GM12801 (cell line): Measurements from ENCODE around the gene SRGAP3.

Source experiments
- TF ChIP-seq, protein P1 (sequence below): IDR thresholded peaks from one replicate; pipeline ENCODE4 v1.5.1; 2011; ENCODE audit warnings: control low read depth; ENCODE audit not compliant: insufficient read length; ENCODE audit errors: extremely low read depth

Gene SRGAP3

DNA sequence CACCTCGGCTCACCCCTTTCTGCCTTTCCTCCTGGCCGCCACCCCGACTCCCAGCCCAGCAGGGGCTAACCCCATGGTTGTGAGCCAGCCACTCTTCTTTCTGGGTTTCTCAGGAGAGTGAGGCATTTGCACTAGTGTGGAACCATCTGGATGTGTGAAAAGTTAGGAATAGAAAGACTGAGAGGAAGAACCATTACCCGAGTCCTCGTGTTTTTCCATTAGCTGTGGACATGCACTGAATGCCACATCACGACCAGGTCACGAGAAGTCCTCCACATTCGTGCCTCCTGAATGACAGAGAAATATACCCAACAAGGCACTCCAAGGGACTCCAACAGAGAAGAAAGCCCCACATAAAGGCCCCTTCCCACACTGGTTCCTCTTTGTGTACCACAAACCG is 268.1 kb downstream of the SRGAP3 start:
- TF ChIP-seq, protein P1, sequence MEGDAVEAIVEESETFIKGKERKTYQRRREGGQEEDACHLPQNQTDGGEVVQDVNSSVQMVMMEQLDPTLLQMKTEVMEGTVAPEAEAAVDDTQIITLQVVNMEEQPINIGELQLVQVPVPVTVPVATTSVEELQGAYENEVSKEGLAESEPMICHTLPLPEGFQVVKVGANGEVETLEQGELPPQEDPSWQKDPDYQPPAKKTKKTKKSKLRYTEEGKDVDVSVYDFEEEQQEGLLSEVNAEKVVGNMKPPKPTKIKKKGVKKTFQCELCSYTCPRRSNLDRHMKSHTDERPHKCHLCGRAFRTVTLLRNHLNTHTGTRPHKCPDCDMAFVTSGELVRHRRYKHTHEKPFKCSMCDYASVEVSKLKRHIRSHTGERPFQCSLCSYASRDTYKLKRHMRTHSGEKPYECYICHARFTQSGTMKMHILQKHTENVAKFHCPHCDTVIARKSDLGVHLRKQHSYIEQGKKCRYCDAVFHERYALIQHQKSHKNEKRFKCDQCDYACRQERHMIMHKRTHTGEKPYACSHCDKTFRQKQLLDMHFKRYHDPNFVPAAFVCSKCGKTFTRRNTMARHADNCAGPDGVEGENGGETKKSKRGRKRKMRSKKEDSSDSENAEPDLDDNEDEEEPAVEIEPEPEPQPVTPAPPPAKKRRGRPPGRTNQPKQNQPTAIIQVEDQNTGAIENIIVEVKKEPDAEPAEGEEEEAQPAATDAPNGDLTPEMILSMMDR: no peak

GRCh38 chr3:8980756-8981257 is 268.6 kb downstream of the SRGAP3 start:
- TF ChIP-seq, protein P1: no peak

DNA sequence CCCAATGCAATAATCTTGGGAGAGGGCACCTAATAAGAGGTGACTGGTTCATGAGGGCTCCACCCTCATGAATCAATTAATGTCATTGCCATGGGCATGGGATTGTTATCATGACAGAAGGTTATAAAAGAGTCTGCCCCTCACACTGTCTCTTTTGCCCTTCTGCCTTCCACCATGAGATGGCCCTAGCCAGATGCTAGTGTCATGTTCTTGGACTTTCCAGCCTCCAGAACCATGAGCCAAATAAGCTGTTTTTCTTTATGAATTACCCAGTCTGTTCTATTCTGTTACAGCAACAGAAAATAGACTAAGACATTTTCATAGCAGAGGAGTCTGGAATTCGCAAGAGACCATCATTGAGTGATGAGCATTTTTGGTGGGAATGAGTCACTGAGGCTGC is 270.2 kb downstream of the SRGAP3 start:
- TF ChIP-seq, protein P1: no peak

GRCh38 chr3:8978551-8978950 is 270.9 kb downstream of the SRGAP3 start:
- TF ChIP-seq, protein P1: no peak

DNA sequence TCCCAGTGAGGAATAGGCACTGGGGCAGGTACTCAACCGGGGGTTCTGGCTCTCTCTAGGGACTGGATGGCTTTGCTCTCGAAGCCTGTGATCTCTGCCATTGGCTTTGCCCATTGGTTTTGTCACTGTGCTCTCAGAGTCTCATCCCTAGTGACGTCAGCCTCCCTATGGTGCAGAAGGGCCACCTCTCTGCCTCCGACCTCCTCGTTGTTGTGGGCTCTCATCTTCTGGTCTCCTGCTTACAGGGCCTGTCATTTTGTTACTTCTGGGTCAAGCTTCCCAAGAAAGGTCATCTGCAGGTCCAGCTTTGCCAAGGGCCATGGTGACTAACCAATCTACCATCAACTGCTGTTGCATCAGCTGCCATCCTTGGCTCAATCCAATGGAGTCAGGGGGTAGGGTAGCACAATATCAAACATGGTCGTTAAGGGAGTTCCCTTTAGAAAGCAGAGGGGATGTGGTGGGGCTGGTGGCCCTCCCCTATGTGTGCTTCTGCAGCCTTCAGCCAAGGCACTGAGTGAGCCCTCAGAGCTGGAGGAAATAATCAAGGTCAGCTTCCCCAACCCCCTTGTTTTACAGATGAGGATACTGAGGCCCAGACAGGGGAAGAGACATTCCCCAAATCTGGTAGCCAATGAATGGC is 272.8 kb downstream of the SRGAP3 start:
- TF ChIP-seq, protein P1: no peak

DNA sequence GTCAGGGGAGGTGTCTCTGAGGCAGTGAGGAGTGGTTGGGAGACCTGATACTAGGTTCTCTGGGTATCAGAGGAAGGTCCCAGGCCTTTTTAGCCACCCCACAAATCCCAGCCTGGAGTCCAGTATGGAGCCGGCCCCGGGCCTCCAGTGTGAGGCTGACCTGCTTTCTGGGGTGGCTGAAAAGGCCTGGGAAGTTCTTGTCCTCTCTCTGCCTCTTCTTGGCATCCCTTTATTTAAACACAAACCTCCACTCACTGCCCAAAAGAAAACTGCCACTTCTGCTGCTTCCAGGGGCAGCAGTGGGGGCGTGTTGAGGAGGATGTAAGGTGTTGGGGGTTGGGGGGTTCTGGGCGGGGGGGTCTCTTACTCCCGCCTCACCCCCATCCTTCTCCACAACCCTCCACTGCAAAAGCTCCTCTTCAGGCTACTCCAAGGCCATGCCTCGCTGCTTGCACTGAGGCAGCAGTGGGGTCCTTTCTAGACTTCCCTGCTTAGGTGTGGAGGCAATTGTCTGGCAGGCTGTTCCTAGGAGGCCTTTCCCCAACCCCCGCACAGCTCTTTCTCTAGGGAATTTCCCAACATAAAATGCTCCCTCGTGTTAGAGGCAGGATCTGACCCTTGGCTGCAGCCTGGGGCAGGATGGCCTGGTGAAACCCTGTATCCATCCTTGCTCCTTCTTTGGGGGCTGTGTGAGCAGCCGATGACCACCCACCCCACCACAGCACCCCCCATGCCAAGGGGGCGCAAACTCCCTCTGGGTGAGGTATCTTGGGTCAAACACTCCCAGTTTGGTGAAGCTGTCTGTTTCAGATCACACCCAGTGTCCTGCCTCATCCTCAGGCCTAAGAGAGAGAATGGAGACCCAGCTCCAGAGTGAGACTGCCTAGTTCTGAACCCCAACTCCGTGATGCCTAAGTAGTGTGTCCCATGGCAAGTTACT is 274.1 kb downstream of the SRGAP3 start:
- TF ChIP-seq, protein P1: no peak

GRCh38 chr3:8974458-8974857 is 275.0 kb downstream of the SRGAP3 start:
- TF ChIP-seq, protein P1: no peak
